Medulla oblongata (tissue), 1 donor: ENCODE results near the gene KRT7.

ENCODE experiments used
- DNase-seq: peaks from one replicate; pipeline ENCODE4 v3.0.0-alpha.2; 2015; ENCODE audit errors: extremely low spot score

KRT7 gene

DNA sequence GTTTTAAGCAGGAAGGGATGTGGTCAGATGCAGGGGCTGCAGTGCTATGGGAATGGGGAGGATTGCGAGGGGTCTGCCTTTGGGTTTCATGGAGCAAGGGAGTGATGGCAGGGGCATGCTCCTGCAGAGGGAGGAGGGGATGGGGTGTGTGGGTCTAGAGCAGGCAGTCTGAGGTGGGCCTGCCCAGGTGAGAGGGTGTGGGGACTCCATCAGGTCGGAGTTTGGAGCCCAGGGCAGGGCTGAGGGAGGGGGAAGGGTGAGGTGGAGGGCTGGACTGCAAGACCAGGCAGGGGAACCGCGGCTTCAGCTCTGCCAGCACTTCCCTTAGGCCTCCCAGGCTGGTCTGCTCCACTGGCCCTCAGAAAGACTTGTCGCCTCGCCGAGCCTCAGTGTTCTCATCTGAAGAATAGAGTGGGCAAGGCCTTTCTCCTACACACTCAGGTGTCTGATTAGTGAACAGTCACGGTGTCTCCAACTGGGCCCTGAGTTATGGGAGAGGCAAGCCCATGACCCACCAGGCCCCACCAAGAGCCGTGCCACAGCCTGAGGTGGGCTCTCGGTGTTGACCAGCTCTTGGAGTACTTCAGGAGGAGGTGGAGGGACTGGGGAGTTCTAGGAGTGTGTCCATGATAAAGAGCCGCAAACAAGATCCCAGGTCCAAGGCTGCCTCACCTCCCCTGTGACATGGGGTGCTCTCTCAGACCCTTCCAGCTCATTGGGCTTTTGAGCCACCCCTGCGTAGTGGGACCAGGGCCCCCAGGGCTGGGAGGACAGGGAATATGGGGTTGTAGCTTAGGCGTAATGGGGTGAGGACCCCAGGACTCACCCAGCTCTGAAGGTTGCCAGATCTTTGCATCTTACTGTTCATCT, 21.1 kb upstream of the KRT7 start:
- no peak for DNase-seq

GRCh38 chr12:52212701-52213563, 20.1 kb upstream of the KRT7 start:
- no peak for DNase-seq

GRCh38 chr12:52213564-52214420, 19.3 kb upstream of the KRT7 start:
- peak; percentile 78 for DNase-seq

DNA sequence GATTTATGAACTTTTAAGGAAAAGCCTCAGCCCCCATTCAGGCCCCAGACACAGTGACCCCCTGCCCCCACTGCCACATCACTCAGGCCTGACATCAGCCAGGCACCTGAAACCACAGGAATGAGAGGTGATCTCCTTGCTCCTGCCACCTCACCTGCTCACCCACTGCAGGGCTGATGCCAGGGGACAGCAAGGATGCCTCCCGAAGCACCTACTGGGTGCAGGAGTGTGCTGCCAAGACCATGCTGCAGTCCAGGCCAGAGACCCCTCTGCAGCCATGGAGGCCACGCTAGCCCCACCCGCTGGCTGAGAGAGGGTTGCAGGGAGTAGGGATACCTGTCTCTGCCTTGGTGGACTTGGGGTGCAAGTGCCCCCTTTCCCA, 18.6 kb upstream of the KRT7 start:
- DNase-seq = no peak

GRCh38 chr12:52215587-52216031, 17.4 kb upstream of the KRT7 start:
- DNase-seq = no peak

- no peak for DNase-seq
Observed at GRCh38 chr12:52216100-52216499, 16.9 kb upstream of the KRT7 start.

DNA sequence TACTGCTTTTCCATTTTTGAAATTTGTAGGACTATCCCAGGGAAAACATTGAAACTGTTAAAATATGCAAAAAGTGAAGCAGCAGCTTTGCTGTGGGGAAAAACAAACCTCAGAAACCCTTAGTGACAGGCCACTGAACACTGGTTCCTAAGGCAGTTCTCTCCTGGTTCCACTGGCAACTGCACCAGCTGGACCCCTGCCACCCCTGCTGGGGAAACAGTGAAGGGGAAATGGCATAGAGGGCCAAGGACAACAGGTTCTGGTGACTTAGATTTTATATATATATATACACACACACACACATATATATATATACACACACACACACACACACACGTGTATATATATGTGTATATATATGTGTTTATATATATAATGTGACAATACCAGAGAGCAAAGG, 16.2 kb upstream of the KRT7 start:
- peak; percentile 54 for DNase-seq

GRCh38 chr12:52217223-52217622, 15.8 kb upstream of the KRT7 start:
- DNase-seq = no peak

GRCh38 chr12:52218001-52218400, 15.0 kb upstream of the KRT7 start:
- no peak for DNase-seq

GRCh38 chr12:52220477-52220876, 12.6 kb upstream of the KRT7 start:
- no peak for DNase-seq

DNA sequence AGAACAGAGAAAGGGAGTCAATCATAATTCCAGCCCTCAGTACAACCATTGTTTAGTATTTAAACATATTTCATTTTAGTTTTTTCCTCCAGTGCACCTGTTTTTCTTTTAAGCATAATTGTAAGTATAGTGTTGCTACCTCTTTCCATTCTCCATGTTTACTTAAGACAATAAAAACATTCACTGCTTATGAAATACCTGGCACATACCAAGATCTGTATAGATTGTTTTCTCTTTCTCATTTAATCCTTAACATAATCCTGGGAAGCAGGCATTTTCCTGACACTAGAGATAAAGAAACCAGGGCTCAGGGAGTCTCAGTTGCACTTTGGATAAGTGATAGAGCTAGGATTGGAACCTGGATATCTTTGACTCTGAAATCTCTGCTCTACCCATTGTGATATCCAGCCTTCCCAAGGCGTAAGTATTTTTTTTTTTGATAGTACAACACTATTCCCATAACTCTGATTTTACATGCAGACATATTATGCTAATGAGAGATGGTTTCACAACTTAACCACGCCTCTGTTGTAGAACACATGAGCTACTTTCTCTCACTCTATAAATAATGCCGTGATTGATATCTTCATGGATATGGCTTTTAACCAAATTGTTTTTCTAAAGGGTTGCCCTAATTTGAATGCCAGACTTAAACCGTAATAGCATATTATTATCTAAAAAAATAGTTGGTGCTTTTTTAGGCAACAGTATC, 11.8 kb upstream of the KRT7 start:
- DNase-seq = no peak

GRCh38 chr12:52221912-52222457, 11.1 kb upstream of the KRT7 start:
- DNase-seq = no peak

- no peak for DNase-seq
Observed at GRCh38 chr12:52222692-52223091, 10.4 kb upstream of the KRT7 start.

DNA sequence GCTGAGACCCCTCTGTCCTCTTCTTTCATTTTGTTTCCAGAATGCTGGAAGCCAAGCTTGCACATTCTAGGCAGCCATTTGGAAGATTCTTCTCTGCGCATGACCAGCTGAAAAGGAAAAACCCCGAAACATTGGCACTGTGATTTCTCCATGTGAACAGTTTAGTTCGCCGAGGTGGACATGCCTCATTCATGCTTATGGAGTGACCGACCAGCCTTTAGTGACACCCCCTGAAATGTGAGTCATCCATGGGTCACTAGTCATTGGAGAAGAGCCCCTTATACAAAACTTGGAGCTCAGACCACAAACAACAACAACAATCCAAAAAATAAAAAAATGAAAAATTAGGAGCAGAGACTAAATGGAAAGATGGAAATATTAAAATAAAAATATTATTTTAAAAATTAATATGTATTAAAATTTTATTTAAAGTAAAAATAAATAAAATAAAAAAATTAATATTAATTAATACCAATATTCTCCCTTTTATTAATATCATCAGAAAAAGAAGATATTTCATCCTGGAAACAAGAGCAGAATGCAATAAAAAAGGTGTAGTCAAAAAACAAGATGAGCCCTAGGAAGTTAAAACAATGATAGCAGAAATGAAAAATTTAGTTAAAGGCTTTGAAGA, 9.5 kb upstream of the KRT7 start:
- DNase-seq = no peak

DNA sequence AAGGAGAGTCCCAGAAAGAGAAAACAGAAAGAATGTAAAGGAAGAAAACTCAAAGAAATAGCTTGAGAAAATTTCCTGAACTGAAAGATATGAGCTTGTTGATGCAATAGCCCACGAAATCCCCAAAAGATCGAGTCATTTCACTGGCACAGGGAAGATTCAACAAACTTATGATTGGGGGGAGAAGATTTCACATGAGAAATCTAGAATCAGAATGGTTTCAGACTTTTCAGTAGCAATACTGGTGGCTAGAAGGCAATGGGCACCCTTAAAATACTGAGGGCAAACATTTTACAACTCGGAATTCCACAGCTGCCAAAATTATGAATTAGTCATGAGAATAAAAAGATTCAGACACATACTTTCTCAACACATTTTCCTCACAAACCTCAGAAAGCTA, 8.9 kb upstream of the KRT7 start:
- DNase-seq = no peak

GRCh38 chr12:52225752-52226151, 7.3 kb upstream of the KRT7 start:
- DNase-seq = no peak

GRCh38 chr12:52226446-52226845, 6.6 kb upstream of the KRT7 start:
- no peak for DNase-seq

DNA sequence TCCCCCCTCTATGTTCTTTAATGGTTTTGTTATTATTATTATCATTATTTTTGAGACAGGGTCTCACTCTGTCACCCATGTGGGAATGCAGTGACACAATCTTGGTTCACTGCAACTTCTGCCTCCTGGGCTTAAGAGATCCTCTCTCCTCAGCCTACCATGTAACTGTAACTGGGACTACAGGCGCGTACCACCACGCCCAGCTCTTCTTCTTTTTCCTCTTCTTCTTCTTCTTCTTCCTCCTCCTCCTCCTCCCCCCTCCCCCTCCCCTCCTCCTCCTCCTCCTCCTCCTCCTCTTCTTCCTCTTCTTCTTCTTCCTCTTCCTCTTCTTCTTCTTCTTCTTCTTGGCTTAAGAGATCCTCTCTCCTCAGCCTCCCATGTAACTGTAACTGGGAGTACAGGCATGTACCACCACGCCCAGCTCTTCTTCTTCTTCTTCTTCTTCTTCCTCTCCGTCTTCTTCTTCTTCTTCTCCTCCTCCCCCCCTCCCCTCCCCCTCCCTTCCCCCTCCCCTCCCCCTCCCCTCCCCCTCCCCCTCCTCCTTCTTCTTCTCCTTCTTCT, 5.4 kb upstream of the KRT7 start:
- DNase-seq = no peak

GRCh38 chr12:52228366-52228765, 4.7 kb upstream of the KRT7 start:
- no peak for DNase-seq

GRCh38 chr12:52228931-52229330, 4.1 kb upstream of the KRT7 start:
- DNase-seq = no peak
